Neural cell (in vitro differentiated cells): ENCODE data around the gene CCDC190.

Experiments
- CTCF ChIP-seq: fragments of 450-650 bp; IDR thresholded peaks from 2 replicates; pipeline ENCODE4 v1.5.1; 2014; ENCODE audit warnings: antibody characterized with exemption, mild to moderate bottlenecking, moderate library complexity; ENCODE audit not compliant: poor library complexity, severe bottlenecking
- EP300 ChIP-seq: fragments of 450-650 bp; conservative IDR thresholded peaks from 2 replicates; pipeline ENCODE4 v1.6.1; 2014; ENCODE audit warnings: antibody characterized with exemption, mild to moderate bottlenecking, moderate library complexity; ENCODE audit not compliant: poor library complexity, severe bottlenecking
- EZH2 ChIP-seq: fragments of 200-600, 300-800 bp; shearing (Covaris generic), sonication (generic); IDR thresholded peaks from 2 replicates; pipeline ENCODE4 v1.6.1; 2014; ENCODE audit warnings: antibody characterized with exemption, low read length, borderline replicate concordance, mild to moderate bottlenecking; ENCODE audit not compliant: insufficient read depth, poor library complexity, severe bottlenecking
- REST ChIP-seq: IDR thresholded peaks from 2 replicates; pipeline ENCODE4 v1.6.1; 2012; ENCODE audit warnings: borderline replicate concordance

- TF ChIP-seq CTCF (no peak), EZH2 (no peak), EP300 (no peak), REST (no peak)
These were observed 25.7 kb upstream of the CCDC190 start for GRCh38 chr1:162886705-162887104.
